SKM-1 treated with dmso at 0.1 percent for 144 hours (cell line): ENCODE data around the gene NUP62.
"Not testable (repeated sequence)": the region's sequence is repeated elsewhere in the genome, so short reads cannot be mapped to it uniquely, and the experiment has no call there.

Experiments used
- DNase-seq: peaks from one replicate; lab custom pipeline; 2025; ENCODE audit not compliant: unreplicated experiment; lab: John Stamatoyannopoulos, UW

The NUP62 gene

GRCh38 chr19:49952479-49952836 lies 23.2 kb upstream of the NUP62 start:
- DNase-seq, result no peak

GRCh38 chr19:49951806-49952478 lies 22.6 kb upstream of the NUP62 start:
- no peak for DNase-seq

DNA sequence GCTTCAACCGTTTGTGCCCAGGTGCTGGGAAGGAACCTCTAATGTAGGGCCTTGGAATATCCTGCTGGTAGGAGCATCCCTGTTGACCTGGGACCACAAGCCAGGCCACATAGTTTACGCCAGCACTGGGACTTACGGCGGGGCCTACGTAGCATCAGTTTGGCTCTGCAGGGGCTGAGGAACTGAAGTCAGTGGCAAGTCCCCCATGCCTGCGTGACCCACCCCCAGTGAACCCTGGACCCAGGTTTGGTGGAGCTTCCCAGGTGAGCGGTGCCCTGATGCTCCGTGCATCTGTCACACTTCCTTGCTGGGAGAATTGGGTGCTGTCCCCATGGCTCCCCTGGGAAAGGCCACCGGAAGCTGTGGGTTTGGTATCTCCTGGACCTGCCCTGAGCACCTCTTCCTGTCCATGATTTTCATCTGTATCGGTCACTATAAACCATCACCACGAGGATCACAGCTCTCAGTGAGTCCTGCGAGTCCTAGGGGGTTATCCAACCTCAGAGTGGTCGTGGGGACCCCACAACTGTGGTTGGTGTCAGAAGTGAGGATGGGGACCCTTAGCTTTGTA lies 21.7 kb upstream of the NUP62 start:
- DNase-seq, result no peak

GRCh38 chr19:49950590-49950948 lies 21.3 kb upstream of the NUP62 start:
- no peak for DNase-seq

DNA sequence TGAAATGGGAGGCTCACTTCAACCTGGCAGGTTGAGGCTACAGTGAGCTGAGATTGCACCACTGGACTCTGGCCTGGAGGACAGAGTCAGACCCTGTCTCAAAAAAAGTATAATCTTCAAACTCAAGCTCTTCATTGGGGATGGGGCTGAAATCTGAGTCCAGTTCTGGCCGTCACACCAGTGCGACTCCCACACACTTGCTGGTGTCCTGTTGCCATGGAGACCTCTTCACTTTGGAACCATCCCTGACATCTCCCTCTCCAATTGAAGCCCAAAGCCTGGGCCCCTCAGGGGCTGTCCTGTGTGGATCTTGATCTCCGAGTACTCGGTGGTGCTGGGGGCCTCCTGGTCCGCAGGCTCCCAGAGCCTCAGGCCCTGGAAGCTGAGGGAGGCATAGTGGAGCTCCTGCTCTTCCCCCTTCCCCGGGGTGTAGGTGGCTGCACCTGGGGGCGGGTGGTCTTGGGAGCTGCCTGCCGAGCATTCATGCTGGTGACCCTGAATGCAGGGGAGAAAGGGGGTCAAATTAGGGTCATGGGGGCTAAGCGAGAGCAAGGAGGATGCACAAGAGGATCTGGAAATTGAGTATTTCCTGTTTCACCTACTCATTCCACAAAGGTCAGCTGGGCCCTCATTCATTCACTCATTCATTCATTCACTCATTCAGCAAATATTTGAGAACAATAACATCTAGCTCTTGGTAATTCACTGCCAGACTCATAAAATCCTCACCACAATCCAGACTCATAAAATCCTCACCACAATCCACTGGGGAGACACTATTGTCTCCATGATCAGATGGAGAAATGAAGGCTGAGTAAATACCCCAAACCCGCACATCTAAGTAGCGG lies 20.7 kb upstream of the NUP62 start:
- no peak for DNase-seq

DNA sequence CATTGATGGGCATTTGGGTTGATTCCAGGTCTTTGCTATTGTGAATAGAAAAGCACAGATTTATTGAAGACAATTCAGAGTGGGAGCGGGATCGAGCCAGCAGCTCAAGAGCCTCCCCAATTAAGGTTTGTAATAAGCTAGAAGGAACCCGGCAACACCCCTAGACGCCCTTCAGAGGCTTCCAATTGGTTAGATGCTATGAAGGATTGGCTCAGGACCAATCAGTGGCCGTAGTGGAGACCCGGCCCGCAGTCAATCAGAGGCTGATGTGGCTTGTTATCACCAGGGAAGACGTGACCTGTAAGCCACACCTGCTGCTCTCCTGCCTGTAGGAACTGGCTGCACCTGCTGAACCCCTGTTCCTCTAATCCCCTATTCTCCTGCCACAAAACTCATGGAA lies 17.1 kb upstream of the NUP62 start:
- no peak for DNase-seq

DNA sequence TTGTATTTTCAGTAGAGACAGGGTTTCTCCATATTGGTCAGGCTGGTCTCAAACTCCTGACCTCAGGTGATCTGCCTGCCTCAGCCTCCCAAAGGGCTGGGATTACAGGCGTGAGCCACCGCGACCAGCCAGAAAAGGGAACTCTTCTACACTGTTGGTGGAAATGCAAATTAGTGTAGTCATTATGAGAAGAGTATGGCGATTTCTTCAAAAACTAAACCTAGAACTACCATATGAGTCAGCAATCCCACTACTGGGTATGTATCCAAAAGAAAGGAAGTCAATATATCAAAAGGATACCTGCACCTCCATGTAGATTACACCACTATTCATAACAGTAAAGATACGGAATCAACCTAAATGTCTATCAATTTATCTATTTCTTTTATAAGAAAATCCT lies 15.3 kb upstream of the NUP62 start:
- not testable (repeated sequence) for DNase-seq

DNA sequence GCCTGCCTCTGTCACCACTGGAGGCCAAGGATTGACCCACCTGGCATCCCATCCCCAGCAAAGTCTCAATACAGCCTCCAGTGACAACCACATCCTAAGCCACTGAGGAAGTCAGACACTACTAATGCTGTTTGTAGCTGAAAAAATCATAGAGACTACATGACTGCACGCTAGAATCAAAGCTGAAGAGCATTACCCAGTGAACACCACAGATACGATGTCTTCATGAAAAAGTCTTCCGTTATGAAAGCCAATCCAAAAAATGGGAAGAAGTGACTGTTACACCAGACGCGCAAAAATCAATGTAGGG lies 11.1 kb upstream of the NUP62 start:
- no peak for DNase-seq

DNA sequence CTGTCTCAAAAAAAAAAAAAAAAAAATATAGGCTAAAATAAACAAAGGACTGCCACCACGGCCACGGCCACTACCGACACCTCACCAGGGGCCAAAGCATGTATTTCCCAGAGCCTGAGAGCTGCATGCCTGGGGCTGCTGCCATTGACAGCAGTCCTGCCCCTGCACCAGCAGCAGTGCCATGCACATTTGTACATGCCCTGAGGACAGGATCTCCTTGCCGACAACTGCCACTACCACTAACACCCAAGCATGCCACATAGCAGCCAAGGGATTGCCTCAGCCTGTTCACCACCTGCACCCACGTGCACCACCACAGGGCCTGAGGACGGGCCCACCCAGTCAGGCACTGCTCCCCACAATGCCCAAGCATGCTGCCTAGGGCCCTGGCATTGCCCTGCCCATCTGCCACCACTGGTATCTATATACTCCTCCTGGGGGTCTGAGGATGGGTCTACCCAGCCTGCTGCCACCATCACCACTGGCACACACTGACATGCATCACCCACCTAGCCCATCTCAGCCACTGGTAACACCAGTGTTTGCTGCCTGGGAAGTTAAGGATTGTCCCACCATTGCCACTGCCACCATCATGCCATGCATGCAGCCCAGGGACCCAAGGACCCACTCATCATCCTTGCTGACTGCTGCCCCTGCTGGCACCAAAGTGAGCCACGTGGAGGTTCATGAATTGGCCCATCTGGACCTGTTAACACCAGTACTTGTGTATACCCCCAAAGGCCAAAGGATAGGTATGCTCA lies 10.6 kb upstream of the NUP62 start:
- DNase-seq, result no peak

- DNase-seq, result no peak
Observed at GRCh38 chr19:49938662-49939061, 9.4 kb upstream of the NUP62 start.

- no peak for DNase-seq
Observed at GRCh38 chr19:49937750-49938381, 8.6 kb upstream of the NUP62 start.

DNA sequence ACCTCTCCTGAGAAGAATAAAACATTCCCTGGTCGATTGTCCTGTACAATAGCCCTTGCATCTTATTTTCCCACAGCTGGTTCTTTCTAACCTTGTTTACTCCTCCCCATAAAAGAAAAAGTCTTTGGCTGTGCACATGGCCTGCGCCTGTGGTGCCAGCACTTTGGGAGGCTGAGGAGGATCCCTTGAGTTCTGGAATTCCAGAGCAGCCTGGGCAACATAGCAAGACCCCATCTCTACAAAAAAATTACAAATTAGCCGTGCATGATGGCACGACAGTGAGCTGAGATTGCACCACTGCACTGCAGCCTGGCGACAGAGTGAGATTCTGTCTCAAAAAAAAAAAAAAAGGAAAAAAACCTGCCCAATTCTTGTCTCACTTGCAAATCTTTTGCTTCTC lies 7.2 kb upstream of the NUP62 start:
- DNase-seq, result no peak

GRCh38 chr19:49933643-49934042 lies 4.3 kb upstream of the NUP62 start:
- DNase-seq, result no peak

DNA sequence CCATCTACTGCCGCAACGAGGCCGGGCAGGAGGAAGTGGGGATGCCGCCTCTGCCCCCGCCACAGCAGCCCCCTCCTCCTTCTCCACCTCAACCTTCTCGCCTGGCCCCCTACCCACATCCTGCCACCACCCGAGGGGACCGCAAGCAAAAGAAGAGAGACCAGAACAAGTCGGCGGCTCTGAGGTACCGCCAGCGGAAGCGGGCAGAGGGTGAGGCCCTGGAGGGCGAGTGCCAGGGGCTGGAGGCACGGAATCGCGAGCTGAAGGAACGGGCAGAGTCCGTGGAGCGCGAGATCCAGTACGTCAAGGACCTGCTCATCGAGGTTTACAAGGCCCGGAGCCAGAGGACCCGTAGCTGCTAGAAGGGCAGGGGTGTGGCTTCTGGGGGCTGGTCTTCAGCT lies 3.4 kb upstream of the NUP62 start:
- DNase-seq, result no peak

DNA sequence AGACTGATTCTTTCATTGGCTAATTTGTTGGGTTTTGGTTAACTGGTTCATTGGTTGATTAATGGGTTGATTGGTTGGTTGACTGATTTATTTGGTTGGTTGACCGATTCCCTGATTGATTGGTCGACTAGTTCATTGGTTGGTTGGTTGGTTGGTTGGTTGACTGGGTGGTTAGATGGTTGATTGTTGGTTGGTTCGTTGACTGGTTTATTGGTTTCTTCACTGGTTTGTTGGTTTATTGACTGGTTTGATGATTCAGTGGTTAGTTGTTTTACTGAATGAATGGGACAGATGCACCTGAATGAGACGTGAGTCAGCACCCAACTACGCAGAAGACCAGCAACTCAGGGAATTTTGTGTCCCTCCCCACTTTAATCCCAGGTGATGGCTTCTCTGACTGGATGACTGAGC lies 2.7 kb upstream of the NUP62 start:
- DNase-seq, result no peak

GRCh38 chr19:49931293-49932040 lies 2.2 kb upstream of the NUP62 start:
- no peak for DNase-seq

GRCh38 chr19:49930483-49931011 lies 1.2 kb upstream of the NUP62 start:
- no peak for DNase-seq

DNA sequence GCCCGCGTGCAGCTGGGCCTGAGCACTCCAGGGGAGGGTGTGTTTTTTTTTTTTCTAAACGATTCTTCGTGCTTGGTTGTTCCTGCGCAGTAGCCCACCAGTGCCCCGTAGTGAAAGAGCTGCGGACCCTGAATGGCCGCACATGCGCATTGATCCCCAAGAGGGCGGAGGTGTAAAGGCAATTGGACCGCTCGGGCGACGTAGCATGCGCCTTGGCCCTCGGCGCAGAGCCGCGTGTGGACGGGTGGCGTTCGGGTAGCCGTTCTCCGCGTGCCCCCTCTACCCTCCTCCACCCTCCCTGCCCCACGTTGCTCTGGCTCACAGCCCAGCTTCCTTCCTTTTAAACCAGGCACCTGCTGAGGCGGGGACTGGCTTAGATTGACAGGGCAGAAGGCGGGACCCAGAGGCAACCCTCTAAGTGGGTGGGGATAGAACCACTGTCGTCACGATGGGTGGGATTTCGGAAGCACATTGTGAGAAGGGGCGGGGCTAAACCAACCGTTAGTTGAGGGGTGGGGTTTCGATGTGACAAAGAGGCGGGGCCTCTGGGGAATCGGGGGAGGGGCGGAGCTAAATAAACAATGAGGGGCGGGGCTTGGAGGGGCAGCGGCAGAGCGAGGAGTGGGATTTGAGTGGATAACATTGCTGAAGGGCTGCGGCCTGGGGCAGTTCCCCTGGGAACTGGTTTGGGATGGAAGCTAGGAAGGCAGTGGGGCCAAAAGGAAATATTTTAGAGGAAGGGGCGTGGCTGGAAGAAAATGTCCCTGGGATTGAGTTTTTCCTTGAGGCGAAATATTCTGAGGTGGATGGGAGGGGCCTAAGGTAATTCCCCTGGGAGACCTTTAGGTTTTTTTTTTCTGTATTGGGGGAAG lies 543 bp upstream of the NUP62 start:
- DNase-seq, result peak; percentile 74

GRCh38 chr19:49927526-49928264 lies 1.6 kb downstream of the NUP62 start:
- DNase-seq, result no peak
